Mesendoderm (in vitro differentiated cells): ENCODE data around the gene FRMPD4.

Experiments used
- DNase-seq: peaks from one replicate; pipeline ENCODE4 v3.0.0; 2013
- H2AK5ac ChIP-seq: 2 replicates; pipeline ENCODE4 v1.6.1; 2013; ENCODE audit warnings: low read length, inconsistent platforms
- H2BK120ac ChIP-seq: 2 replicates; pipeline ENCODE4 v1.6.1; 2013; ENCODE audit warnings: low read depth, mild to moderate bottlenecking, low read length, moderate library complexity, mixed read lengths
- H2BK15ac ChIP-seq: replicated peaks from 2 replicates; pipeline ENCODE4 v1.6.1; 2013; ENCODE audit warnings: low read depth, mild to moderate bottlenecking, moderate library complexity
- H2BK5ac ChIP-seq: 2 replicates; pipeline ENCODE4 v1.6.1; 2013; ENCODE audit warnings: low read length, inconsistent platforms
- H3K18ac ChIP-seq: 2 replicates; pipeline ENCODE4 v1.6.1; 2013; ENCODE audit warnings: mild to moderate bottlenecking, low read length, mixed read lengths
- H3K23ac ChIP-seq: one replicate; pipeline ENCODE4 v1.6.1; 2013; ENCODE audit warnings: low read length
- H3K27ac ChIP-seq: 2 replicates; pipeline ENCODE4 v1.5.1; 2013; ENCODE audit warnings: low read depth, mild to moderate bottlenecking, inconsistent platforms, low read length, moderate library complexity
- H3K27me3 ChIP-seq: 2 replicates; pipeline ENCODE4 v1.6.1; 2013; ENCODE audit warnings: low read length, control low read depth, mild to moderate bottlenecking, inconsistent platforms; ENCODE audit not compliant: insufficient read depth, poor library complexity
- H3K36me3 ChIP-seq: 2 replicates; pipeline ENCODE4 v1.6.1; 2013; ENCODE audit warnings: low read length, inconsistent platforms; ENCODE audit not compliant: control insufficient read depth, insufficient read depth
- H3K4ac ChIP-seq: one replicate; pipeline ENCODE4 v1.6.1; 2013; ENCODE audit warnings: low read depth, mild to moderate bottlenecking, low read length, moderate library complexity
- H3K4me1 ChIP-seq: 2 replicates; pipeline ENCODE4 v1.6.1; 2013; ENCODE audit warnings: low read depth, low read length, inconsistent platforms; ENCODE audit not compliant: control insufficient read depth
- H3K4me2 ChIP-seq: 2 replicates; pipeline ENCODE4 v1.6.1; 2013; ENCODE audit warnings: low read length
- H3K4me3 ChIP-seq: 2 replicates; pipeline ENCODE4 v1.5.1; 2013; ENCODE audit warnings: mild to moderate bottlenecking, low read length
- H3K56ac ChIP-seq: one replicate; pipeline ENCODE4 v1.6.1; 2013; ENCODE audit warnings: low read length
- H3K79me1 ChIP-seq: 2 replicates; pipeline ENCODE4 v1.6.1; 2013; ENCODE audit warnings: low read length, inconsistent platforms
- H3K79me2 ChIP-seq: 2 replicates; pipeline ENCODE4 v1.6.1; 2013; ENCODE audit warnings: mild to moderate bottlenecking, low read length; ENCODE audit not compliant: control insufficient read depth, insufficient read depth
- H3K9ac ChIP-seq: 2 replicates; pipeline ENCODE4 v1.6.1; 2013; ENCODE audit warnings: low read length, inconsistent platforms
- H4K5ac ChIP-seq: one replicate; pipeline ENCODE4 v1.6.1; 2013; ENCODE audit warnings: low read length
- H4K8ac ChIP-seq: one replicate; pipeline ENCODE4 v1.6.1; 2013; ENCODE audit warnings: low read depth, mild to moderate bottlenecking, control low read depth, low read length, moderate library complexity
- WGBS: extraction: QIAGEN DNeasy Blood & Tissue Kit; methylation state at CpG from one replicate; pipeline ENCODE4 v1.1.7; 2013; ENCODE audit warnings: low lambda C conversion rate, missing lambda C conversion rate; ENCODE audit not compliant: insufficient coverage; ENCODE audit errors: extremely low coverage; 5-methylcytosine and 5-hydroxymethylcytosine counted together

The FRMPD4 gene

GRCh38 chrX:12441381-12442128, 303.3 kb downstream of the FRMPD4 start:
- H3K36me3 ChIP-seq, result no peaks in the 10 kb centered on the region
- DNase-seq, result no peak
- no peak overlapping the region for H2BK120ac ChIP-seq
- H3K79me2 ChIP-seq, result no peaks in the 10 kb centered on the region
- H3K79me1 ChIP-seq, result no peaks in the 10 kb centered on the region
- no peak overlapping the region for H3K4ac ChIP-seq
- H2BK15ac ChIP-seq, result no peak overlapping the region
- H3K9ac ChIP-seq, result no peak overlapping the region
- no peak overlapping the region for H3K27ac ChIP-seq
- H3K18ac ChIP-seq, result no peak overlapping the region
- H3K23ac ChIP-seq, result no peak overlapping the region
- H4K5ac ChIP-seq, result no peak overlapping the region
- no peak overlapping the region for H3K4me3 ChIP-seq
- H2AK5ac ChIP-seq, result no peak overlapping the region
- WGBS, result no CpG with 5 or more reads among the region's 3 CpGs
- no peak overlapping the region for H3K56ac ChIP-seq
- no peak overlapping the region for H3K4me2 ChIP-seq
- no peak overlapping the region for H2BK5ac ChIP-seq
- H3K27me3 ChIP-seq, result no peaks in the 10 kb centered on the region
- H3K4me1 ChIP-seq, result no peaks in the 10 kb centered on the region
- H4K8ac ChIP-seq, result no peak overlapping the region

GRCh38 chrX:12443534-12444098, 305.3 kb downstream of the FRMPD4 start:
- Histone ChIP-seq H3K4me2 (no peak overlapping the region), H3K56ac (no peak overlapping the region), H4K8ac (no peak overlapping the region), H3K9ac (no peak overlapping the region), H2AK5ac (no peak overlapping the region), H3K27me3 (no peaks in the 10 kb centered on the region), H2BK15ac (no peak overlapping the region), H3K18ac (no peak overlapping the region), H3K23ac (no peak overlapping the region), H3K27ac (no peak overlapping the region), H2BK5ac (no peak overlapping the region), H3K79me1 (no peaks in the 10 kb centered on the region), H3K36me3 (no peaks in the 10 kb centered on the region), H2BK120ac (no peak overlapping the region), H4K5ac (no peak overlapping the region), H3K79me2 (no peaks in the 10 kb centered on the region), H3K4me1 (no peaks in the 10 kb centered on the region), H3K4me3 (no peak overlapping the region), H3K4ac (no peak overlapping the region)
- WGBS, result no CpG with 5 or more reads among the region's 7 CpGs
- DNase-seq, result no peak

- no peaks in the 10 kb centered on the region for H3K79me2 ChIP-seq
- no peak overlapping the region for H3K18ac ChIP-seq
- H2BK5ac ChIP-seq, result no peak overlapping the region
- DNase-seq, result no peak
- H3K23ac ChIP-seq, result no peak overlapping the region
- H3K4me3 ChIP-seq, result no peak overlapping the region
- no peak overlapping the region for H3K9ac ChIP-seq
- H3K56ac ChIP-seq, result no peak overlapping the region
- no peak overlapping the region for H2AK5ac ChIP-seq
- no CpG with 5 or more reads among the region's 7 CpGs for WGBS
- no peaks in the 10 kb centered on the region for H3K36me3 ChIP-seq
- H3K4me2 ChIP-seq, result no peak overlapping the region
- H3K27me3 ChIP-seq, result no peaks in the 10 kb centered on the region
- H3K27ac ChIP-seq, result no peak overlapping the region
- H3K4ac ChIP-seq, result no peak overlapping the region
- H4K5ac ChIP-seq, result no peak overlapping the region
- no peaks in the 10 kb centered on the region for H3K4me1 ChIP-seq
- H4K8ac ChIP-seq, result no peak overlapping the region
- no peak overlapping the region for H2BK15ac ChIP-seq
- no peaks in the 10 kb centered on the region for H3K79me1 ChIP-seq
- no peak overlapping the region for H2BK120ac ChIP-seq
Observed at GRCh38 chrX:12446342-12447075, 308.2 kb downstream of the FRMPD4 start.

- no peak overlapping the region for H3K23ac ChIP-seq
- H3K4me1 ChIP-seq, result no peaks in the 10 kb centered on the region
- H3K4me3 ChIP-seq, result no peak overlapping the region
- no peak overlapping the region for H3K27ac ChIP-seq
- no peak overlapping the region for H3K4ac ChIP-seq
- H3K4me2 ChIP-seq, result no peak overlapping the region
- WGBS, result no CpG with 5 or more reads among the region's 5 CpGs
- H3K27me3 ChIP-seq, result no peaks in the 10 kb centered on the region
- H3K18ac ChIP-seq, result no peak overlapping the region
- no peak overlapping the region for H2BK15ac ChIP-seq
- no peak overlapping the region for H3K9ac ChIP-seq
- no peaks in the 10 kb centered on the region for H3K36me3 ChIP-seq
- no peak overlapping the region for H4K8ac ChIP-seq
- no peak overlapping the region for H3K56ac ChIP-seq
- H4K5ac ChIP-seq, result no peak overlapping the region
- H3K79me2 ChIP-seq, result no peaks in the 10 kb centered on the region
- no peak for DNase-seq
- no peak overlapping the region for H2AK5ac ChIP-seq
- H3K79me1 ChIP-seq, result no peaks in the 10 kb centered on the region
- H2BK120ac ChIP-seq, result no peak overlapping the region
- no peak overlapping the region for H2BK5ac ChIP-seq
Observed at GRCh38 chrX:12447448-12448064, 309.3 kb downstream of the FRMPD4 start.

- H3K4me1 ChIP-seq, result no peaks in the 10 kb centered on the region
- H3K27me3 ChIP-seq, result no peaks in the 10 kb centered on the region
- H3K27ac ChIP-seq, result no peak overlapping the region
Observed at GRCh38 chrX:12452268-12452667, 314.0 kb downstream of the FRMPD4 start.

More at GRCh38 chrX:12452268-12452667, 314.0 kb downstream of the FRMPD4 start:
- Histone ChIP-seq H2BK15ac (no peak overlapping the region), H3K4me2 (no peak overlapping the region), H3K9ac (no peak overlapping the region), H3K36me3 (no peaks in the 10 kb centered on the region), H3K23ac (no peak overlapping the region), H3K4ac (no peak overlapping the region), H2AK5ac (no peak overlapping the region), H3K4me3 (no peak overlapping the region), H3K79me2 (no peaks in the 10 kb centered on the region), H3K79me1 (no peaks in the 10 kb centered on the region), H2BK5ac (no peak overlapping the region), H3K56ac (no peak overlapping the region), H4K5ac (no peak overlapping the region), H4K8ac (no peak overlapping the region), H2BK120ac (no peak overlapping the region), H3K18ac (no peak overlapping the region)
- DNase-seq, result no peak
- WGBS, result no CpG with 5 or more reads among the region's 2 CpGs
